Colonic mucosa (tissue), 4 donors: ENCODE measurements around the gene CS. TPM values are rescaled to one million over a fixed set of nuclear protein-coding genes. Genes with fewer than 3 reads are reported as not detected.

ENCODE experiments used
- DNase-seq: peaks from one replicate; pipeline ENCODE4 v3.0.0-alpha.2; 2020
- H3K27ac ChIP-seq: fragments of 200-600 bp; one replicate; pipeline ENCODE4 v1.8.0; 2021
- H3K27me3 ChIP-seq: fragments of 200-600 bp; one replicate; pipeline ENCODE4 v1.8.0; 2021
- H3K36me3 ChIP-seq: fragments of 200-600 bp; one replicate; pipeline ENCODE4 v1.8.0; 2021
- H3K4me1 ChIP-seq: fragments of 200-600 bp; one replicate; pipeline ENCODE4 v1.8.0; 2021; ENCODE audit warnings: mild to moderate bottlenecking
- H3K4me3 ChIP-seq: fragments of 200-600 bp; one replicate; pipeline ENCODE4 v1.8.0; 2021
- H3K9ac ChIP-seq, 2 donors: one replicate each; pipeline ENCODE4 v1.7.0; 2013; ENCODE audit warnings: control low read depth in 2 of 2, low read depth in 2 of 2, low read length in 2 of 2
- H3K9me3 ChIP-seq: fragments of 200-600 bp; one replicate; pipeline ENCODE4 v1.8.0; 2021
- CTCF ChIP-seq: fragments of 200-600 bp; IDR thresholded peaks from one replicate; pipeline ENCODE4 v1.8.0; 2022; ENCODE audit warnings: antibody characterized with exemption, mild to moderate bottlenecking
- intact Hi-C: fragments of 100-400 bp; cut with DNase I; formaldehyde crosslinking; loops from one replicate; pipeline ENCODE4 v1.14.1; 2022
- total RNA-seq, 2 donors: library from RNA; stranded (reverse); fragmentation: NEBNext Ultra II Directional in 1 of 2; extraction: Animal tissue kit (Norgen Biotek cat#: 25700) in 1 of 2; gene quantifications; one replicate each; pipeline ENCODE4 v1.2.1, GENCODE V29; 2021
- donor health status: healthy.
- donor health status: DM: no; HTN: no; CAD: no.
- donor health status: DM: no; HTN: no; CAD: no.

The CS gene
- total RNA-seq, 2 donors from 2014 or later: 367 to 437 TPM

- no peak for TF ChIP-seq CTCF
- H3K9me3 ChIP-seq: no peaks in the 10 kb centered on the region
- intact Hi-C loops: no loop called here
- H3K9ac ChIP-seq: peak overlapping the region; percentile 70 to 89
- peak overlapping the region; percentile 41 for H3K4me3 ChIP-seq
- no peaks in the 10 kb centered on the region for H3K4me1 ChIP-seq
- peak overlapping the region; percentile 75 for H3K27ac ChIP-seq
- no peaks in the 10 kb centered on the region for H3K27me3 ChIP-seq
- DNase-seq: peak; percentile 92
- no peaks in the 10 kb centered on the region for H3K36me3 ChIP-seq
Observed at GRCh38 chr12:56230432-56231183, 69.5 kb downstream of the CS start.

GRCh38 chr12:56229916-56230431 lies 70.2 kb downstream of the CS start, which contains the start of gene SLC39A5:
Gene SLC39A5, plus strand, starts transcription at chr12:56230051. Its CDS starts 1,224 bp downstream, at chr12:56231275.
- intact Hi-C loops: no loop called here
- Histone ChIP-seq H3K36me3 (no peaks in the 10 kb centered on the region), H3K9me3 (no peaks in the 10 kb centered on the region), H3K4me3 (peak within 1 kb of the TSS; percentile 41), H3K27ac (peak within 1 kb of the TSS; percentile 75), H3K4me1 (peaks cover 1% of the 10 kb centered on the region), H3K27me3 (no peaks in the 10 kb centered on the region), H3K9ac (peak within 1 kb of the TSS; percentile 70 to 89)
- peak; percentile 40 for DNase-seq
- no peak for TF ChIP-seq CTCF

GRCh38 chr12:56229082-56229481 lies 71.0 kb downstream of the CS start:
- Histone ChIP-seq H3K4me1 (peaks cover 7% of the 10 kb centered on the region), H3K9me3 (no peaks in the 10 kb centered on the region), H3K36me3 (no peaks in the 10 kb centered on the region), H3K27me3 (no peaks in the 10 kb centered on the region), H3K9ac (no peak overlapping the region), H3K27ac (no peak overlapping the region), H3K4me3 (no peak overlapping the region)
- intact Hi-C loops: no loop called here
- TF ChIP-seq CTCF: no peak
- DNase-seq: no peak

GRCh38 chr12:56224954-56225353 lies 75.2 kb downstream of the CS start:
- Histone ChIP-seq H3K4me3 (peak overlapping the region; percentile 70), H3K9me3 (no peaks in the 10 kb centered on the region), H3K27ac (no peak overlapping the region), H3K4me1 (peaks cover 20% of the 10 kb centered on the region), H3K27me3 (no peaks in the 10 kb centered on the region), H3K9ac (peak overlapping the region; percentile 73 to 88), H3K36me3 (no peaks in the 10 kb centered on the region)
- no peak for TF ChIP-seq CTCF
- no peak for DNase-seq
- intact Hi-C loops: loop anchor here (5.0 kb wide), 1 partner anchor 32 kb away; the partner anchor contains the start of gene ANKRD52

- peak; percentile 99 for DNase-seq
- no peaks in the 10 kb centered on the region for H3K36me3 ChIP-seq
- no peaks in the 10 kb centered on the region for H3K27me3 ChIP-seq
- TF ChIP-seq CTCF: peak; percentile 88
- H3K9me3 ChIP-seq: no peaks in the 10 kb centered on the region
- peak within 1 kb of the TSS; percentile 70 for H3K4me3 ChIP-seq
- peaks cover 20% of the 10 kb centered on the region for H3K4me1 ChIP-seq
- intact Hi-C loops: loop anchor here (5.0 kb wide), 1 partner anchor 33 kb away; the partner anchor contains the start of gene ANKRD52
- H3K9ac ChIP-seq: peak within 1 kb of the TSS; percentile 73 to 88
- peak within 1 kb of the TSS; percentile 92 for H3K27ac ChIP-seq
Observed at GRCh38 chr12:56224102-56224701, 75.9 kb downstream of the CS start, which contains the start of gene NABP2. Gene NABP2, plus strand, starts transcription at chr12:56224342. Its CDS starts 515 bp downstream, at chr12:56224857.
